Bronchial epithelial cell (primary cell): ENCODE results near the gene CACNA2D3. TPM values are rescaled to one million over a fixed set of nuclear protein-coding genes. Genes with fewer than 3 reads are reported as not detected.

ENCODE experiments used
- DNase-seq: peaks from one replicate; pipeline ENCODE4 v3.0.0-alpha.2; 2010; ENCODE audit warnings: low read depth
- FAIRE-seq: peaks from 2 replicates; lab custom pipeline; 2011; peaks lifted over from hg19 to GRCh38; lab: Jason Lieb, UNC
- H3K27me3 ChIP-seq: 2 replicates; pipeline ENCODE4 v1.5.1; 2011; ENCODE audit warnings: low read length; ENCODE audit not compliant: control insufficient read depth, insufficient read depth
- H3K36me3 ChIP-seq: 2 replicates; pipeline ENCODE4 v1.5.1; 2011; ENCODE audit warnings: low read length; ENCODE audit not compliant: control insufficient read depth, insufficient read depth
- H3K4me3 ChIP-seq: 2 replicates; pipeline ENCODE4 v1.5.1; 2011; ENCODE audit warnings: mild to moderate bottlenecking, low read depth, low read length, control low read depth
- CTCF ChIP-seq: IDR thresholded peaks from 2 replicates; pipeline ENCODE4 v1.5.1; 2011; ENCODE audit warnings: mild to moderate bottlenecking, moderate library complexity, low read length, control low read depth, inconsistent platforms; ENCODE audit not compliant: insufficient read depth, severe bottlenecking
- total RNA-seq: library from RNA; depleted of rRNA; stranded (reverse); fragments of >200 nt; gene quantifications from 2 replicates; pipeline ENCODE4 v1.2.1, GENCODE V29; 2014

CACNA2D3 gene
- total RNA-seq, 1 donor from 2014 or later, result not detected

GRCh38 chr3:54578417-54578816 lies 456.1 kb downstream of the CACNA2D3 start:
- no peak for TF ChIP-seq CTCF
- Histone ChIP-seq H3K36me3 (no peaks in the 10 kb centered on the region), H3K4me3 (no peak overlapping the region), H3K27me3 (no peaks in the 10 kb centered on the region)
- DNase-seq (no peak), FAIRE-seq (no peak)

GRCh38 chr3:54580453-54580852 lies 458.1 kb downstream of the CACNA2D3 start:
- FAIRE-seq (no peak), DNase-seq (no peak)
- H3K36me3 ChIP-seq, result no peaks in the 10 kb centered on the region
- no peaks in the 10 kb centered on the region for H3K27me3 ChIP-seq
- H3K4me3 ChIP-seq, result no peak overlapping the region
- no peak for TF ChIP-seq CTCF

- no peak for DNase-seq
- no peak for FAIRE-seq
- H3K27me3 ChIP-seq, result no peaks in the 10 kb centered on the region
- no peak overlapping the region for H3K4me3 ChIP-seq
- TF ChIP-seq CTCF, result no peak
- H3K36me3 ChIP-seq, result no peaks in the 10 kb centered on the region
Measured at GRCh38 chr3:54582424-54582823, 460.1 kb downstream of the CACNA2D3 start.

GRCh38 chr3:54591157-54591556 lies 468.8 kb downstream of the CACNA2D3 start:
- DNase-seq (no peak), FAIRE-seq (no peak)
- Histone ChIP-seq H3K4me3 (no peak overlapping the region), H3K27me3 (no peaks in the 10 kb centered on the region), H3K36me3 (no peaks in the 10 kb centered on the region)
- TF ChIP-seq CTCF, result no peak

- no peak for TF ChIP-seq CTCF
- FAIRE-seq, result no peak
- DNase-seq, result no peak
- no peak overlapping the region for H3K4me3 ChIP-seq
- H3K36me3 ChIP-seq, result no peaks in the 10 kb centered on the region
- H3K27me3 ChIP-seq, result no peaks in the 10 kb centered on the region
Measured at GRCh38 chr3:54593653-54594052, 471.3 kb downstream of the CACNA2D3 start.

- no peak for TF ChIP-seq CTCF
- no peak for FAIRE-seq
- H3K4me3 ChIP-seq, result no peak overlapping the region
- no peak for DNase-seq
- no peaks in the 10 kb centered on the region for H3K36me3 ChIP-seq
- no peaks in the 10 kb centered on the region for H3K27me3 ChIP-seq
Measured at GRCh38 chr3:54596087-54596486, 473.7 kb downstream of the CACNA2D3 start.
